IgD-negative memory B cell (primary cell): ENCODE data around the gene AIPL1. TPM values are rescaled to one million over a fixed set of nuclear protein-coding genes. Genes with fewer than 3 reads are reported as not detected.
A peak's percentile ranks its signal among the peaks of the same experiment; 100 is the strongest.

Source experiments
- H3K27ac Mint-ChIP-seq, 3 donors: one replicate each; pipeline ENCODE4 v1.8.0; 2020 to 2022; ENCODE audit warnings: mild to moderate bottlenecking in 3 of 3, mixed read lengths in 3 of 3, moderate library complexity in 1 of 3
- H3K27me3 Mint-ChIP-seq: one replicate; pipeline ENCODE4 v1.8.0; 2021; ENCODE audit warnings: mixed read lengths
- H3K36me3 Mint-ChIP-seq: one replicate; pipeline ENCODE4 v1.8.0; 2020; ENCODE audit warnings: mild to moderate bottlenecking, mixed read lengths
- H3K4me1 Mint-ChIP-seq, 3 donors: one replicate each; pipeline ENCODE4 v1.8.0; 2020 to 2022; ENCODE audit warnings: mixed read lengths in 3 of 3, mild to moderate bottlenecking in 1 of 3
- H3K4me3 Mint-ChIP-seq, 4 donors: one replicate each; pipeline ENCODE4 v1.8.0; 2020 to 2022; ENCODE audit warnings: mild to moderate bottlenecking in 4 of 4, mixed read lengths in 4 of 4, moderate library complexity in 3 of 4
- H3K9me3 Mint-ChIP-seq, 3 donors: one replicate each; pipeline ENCODE4 v1.8.0; 2020 to 2021; ENCODE audit warnings: mixed read lengths in 3 of 3, mild to moderate bottlenecking in 1 of 3
- polyA plus RNA-seq: library from polyadenylated mRNA; unstranded; fragments of 300-500 nt; fragmentation: Illumina TruSeq; gene quantifications from one replicate; pipeline ENCODE4 v1.2.3, GENCODE V29; 2021

The AIPL1 gene
- polyA plus RNA-seq, 1 donor from 2014 or later, result not detected

DNA sequence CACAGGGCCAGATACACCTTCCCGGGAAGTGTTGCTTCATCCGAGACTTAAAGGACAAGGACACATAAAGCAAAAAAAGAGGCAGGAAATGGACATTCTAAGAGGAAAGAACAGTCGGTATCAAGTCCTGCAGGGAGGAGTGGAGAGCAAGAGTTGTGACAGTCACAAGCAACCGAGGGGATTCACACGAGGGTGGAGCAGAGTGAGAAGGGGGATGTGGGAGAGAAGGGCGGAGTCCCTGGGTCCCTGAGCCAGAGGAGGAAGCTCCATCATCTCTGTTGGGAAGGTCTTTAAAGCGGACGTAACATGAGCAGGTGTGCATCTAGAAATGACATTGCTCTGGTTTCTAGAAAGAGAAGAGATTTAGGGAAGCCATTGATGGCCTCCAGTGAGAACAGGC lies 47.1 kb downstream of the AIPL1 start:
- Mint-ChIP-seq H3K27ac (no peak overlapping the region), H3K9me3 (no peaks in the 10 kb centered on the region), H3K4me3 (no peak overlapping the region), H3K27me3 (peaks cover 8% of the 10 kb centered on the region), H3K4me1 (no peaks in the 10 kb centered on the region), H3K36me3 (no peaks in the 10 kb centered on the region)

DNA sequence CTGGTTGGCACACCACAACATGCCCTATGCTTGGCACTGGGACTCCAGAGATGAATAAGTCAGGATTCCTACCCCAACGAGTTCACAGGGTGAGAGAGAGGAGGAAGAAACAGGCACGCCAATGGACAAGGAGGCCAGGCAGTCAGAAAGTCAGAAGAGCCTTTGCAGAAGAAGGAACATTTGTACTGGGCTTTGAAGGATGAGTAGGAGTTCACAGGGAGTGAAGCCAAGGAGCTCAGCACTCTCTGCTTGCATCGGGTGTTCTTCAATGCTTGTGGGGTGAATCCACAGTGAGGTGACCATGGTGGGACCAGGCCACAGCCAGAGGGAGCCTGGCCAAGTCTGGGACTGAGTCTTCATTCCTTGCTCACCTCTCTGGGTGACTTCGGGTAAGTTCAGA lies 47.5 kb downstream of the AIPL1 start:
- H3K4me3 Mint-ChIP-seq, result no peak overlapping the region
- H3K36me3 Mint-ChIP-seq, result no peaks in the 10 kb centered on the region
- H3K4me1 Mint-ChIP-seq, result no peaks in the 10 kb centered on the region
- H3K9me3 Mint-ChIP-seq, result no peaks in the 10 kb centered on the region
- peaks cover 8% of the 10 kb centered on the region for H3K27me3 Mint-ChIP-seq
- no peak overlapping the region for H3K27ac Mint-ChIP-seq

- H3K4me1 Mint-ChIP-seq, result no peaks in the 10 kb centered on the region
- no peak overlapping the region for H3K4me3 Mint-ChIP-seq
- H3K27ac Mint-ChIP-seq, result no peak overlapping the region
- peaks cover 8% of the 10 kb centered on the region for H3K27me3 Mint-ChIP-seq
- H3K36me3 Mint-ChIP-seq, result no peaks in the 10 kb centered on the region
- H3K9me3 Mint-ChIP-seq, result no peaks in the 10 kb centered on the region
These were observed 48.8 kb downstream of the AIPL1 start for GRCh38 chr17:6386041-6386630.

DNA sequence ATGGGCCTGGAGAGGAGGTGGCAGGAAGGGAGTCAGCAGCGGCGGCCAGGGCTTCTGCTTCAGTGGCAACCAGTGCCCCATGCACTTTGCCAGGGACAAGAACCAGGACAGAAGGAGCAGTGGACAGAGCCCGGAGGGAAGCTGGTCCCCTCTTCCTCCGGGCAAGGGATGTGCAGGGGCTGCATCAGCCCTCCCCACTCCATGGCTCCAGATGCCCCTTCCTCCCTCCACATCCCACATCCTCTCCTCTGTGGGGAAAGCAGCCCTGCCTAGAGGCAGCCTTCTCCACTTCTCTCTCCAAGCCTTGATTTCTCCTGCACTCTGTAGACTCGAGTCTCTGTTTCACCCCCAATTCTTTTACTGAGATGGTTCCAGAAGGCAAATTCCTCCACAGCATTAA lies 50.4 kb downstream of the AIPL1 start:
- H3K9me3 Mint-ChIP-seq, result no peaks in the 10 kb centered on the region
- H3K27me3 Mint-ChIP-seq, result peaks cover 8% of the 10 kb centered on the region
- H3K4me3 Mint-ChIP-seq, result no peak overlapping the region
- H3K27ac Mint-ChIP-seq, result no peak overlapping the region
- H3K4me1 Mint-ChIP-seq, result no peaks in the 10 kb centered on the region
- no peaks in the 10 kb centered on the region for H3K36me3 Mint-ChIP-seq

- Mint-ChIP-seq H3K36me3 (no peaks in the 10 kb centered on the region), H3K9me3 (peaks cover 0 to 7% (median 2%) of the 10 kb centered on the region in 3 donors), H3K4me1 (no peaks in the 10 kb centered on the region), H3K27me3 (peaks cover 19% of the 10 kb centered on the region), H3K4me3 (no peak overlapping the region), H3K27ac (no peak overlapping the region)
These were observed 53.1 kb downstream of the AIPL1 start for GRCh38 chr17:6381526-6382465.

GRCh38 chr17:6380915-6381438 lies 53.9 kb downstream of the AIPL1 start:
- H3K27ac Mint-ChIP-seq, result no peak overlapping the region
- peaks cover 0 to 7% (median 2%) of the 10 kb centered on the region in 3 donors for H3K9me3 Mint-ChIP-seq
- H3K36me3 Mint-ChIP-seq, result no peaks in the 10 kb centered on the region
- no peaks in the 10 kb centered on the region for H3K4me1 Mint-ChIP-seq
- H3K4me3 Mint-ChIP-seq, result no peak overlapping the region
- H3K27me3 Mint-ChIP-seq, result peaks cover 15% of the 10 kb centered on the region

GRCh38 chr17:6377906-6378305 lies 57.0 kb downstream of the AIPL1 start:
- no peaks in the 10 kb centered on the region for H3K36me3 Mint-ChIP-seq
- no peak overlapping the region for H3K4me3 Mint-ChIP-seq
- peaks cover 0 to 11% (median 9%) of the 10 kb centered on the region in 3 donors for H3K4me1 Mint-ChIP-seq
- H3K27ac Mint-ChIP-seq, result no peak overlapping the region
- H3K9me3 Mint-ChIP-seq, result peaks cover 0 to 7% (median 2%) of the 10 kb centered on the region in 3 donors
- H3K27me3 Mint-ChIP-seq, result peaks cover 20% of the 10 kb centered on the region

DNA sequence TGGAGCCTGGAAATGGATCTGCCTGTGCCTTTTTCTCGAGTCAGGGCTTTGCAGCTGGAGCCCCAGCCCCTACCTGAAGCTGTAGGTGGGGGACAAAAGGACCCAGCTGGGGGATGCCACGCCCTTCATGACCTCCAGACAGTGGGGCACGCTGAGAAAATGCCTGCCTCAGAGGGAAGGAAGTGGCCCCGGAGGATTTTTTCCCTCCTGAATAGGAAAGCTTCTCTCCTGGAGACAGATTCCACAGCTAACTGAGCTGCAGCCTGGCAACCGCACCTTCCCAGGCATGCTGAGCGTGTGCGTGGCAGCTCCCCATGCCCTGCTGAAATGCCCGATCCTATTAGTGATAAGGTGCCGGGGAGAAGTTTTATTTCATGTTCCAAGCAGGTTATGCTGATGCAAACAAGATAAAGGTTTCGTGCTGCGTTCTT lies 58.0 kb downstream of the AIPL1 start:
- H3K27me3 Mint-ChIP-seq, result peaks cover 19% of the 10 kb centered on the region

GRCh38 chr17:6374761-6375312 lies 60.1 kb downstream of the AIPL1 start:
- peaks cover 2 to 8% (median 7%) of the 10 kb centered on the region in 3 donors for H3K9me3 Mint-ChIP-seq
- H3K36me3 Mint-ChIP-seq, result peaks cover 2% of the 10 kb centered on the region
- H3K4me3 Mint-ChIP-seq, result no peak overlapping the region
- peaks cover 19% of the 10 kb centered on the region for H3K27me3 Mint-ChIP-seq
- peaks cover 0 to 11% (median 9%) of the 10 kb centered on the region in 3 donors for H3K4me1 Mint-ChIP-seq
- H3K27ac Mint-ChIP-seq, result no peak overlapping the region

More for the DNA sequence above, 58.0 kb downstream of the AIPL1 start:
- Mint-ChIP-seq H3K4me1 (peaks cover 0 to 11% (median 9%) of the 10 kb centered on the region in 3 donors), H3K4me3 (no peak overlapping the region), H3K27ac (no peak overlapping the region), H3K36me3 (peaks cover 2% of the 10 kb centered on the region), H3K9me3 (peaks cover 2 to 7% (median 5%) of the 10 kb centered on the region in 3 donors)

DNA sequence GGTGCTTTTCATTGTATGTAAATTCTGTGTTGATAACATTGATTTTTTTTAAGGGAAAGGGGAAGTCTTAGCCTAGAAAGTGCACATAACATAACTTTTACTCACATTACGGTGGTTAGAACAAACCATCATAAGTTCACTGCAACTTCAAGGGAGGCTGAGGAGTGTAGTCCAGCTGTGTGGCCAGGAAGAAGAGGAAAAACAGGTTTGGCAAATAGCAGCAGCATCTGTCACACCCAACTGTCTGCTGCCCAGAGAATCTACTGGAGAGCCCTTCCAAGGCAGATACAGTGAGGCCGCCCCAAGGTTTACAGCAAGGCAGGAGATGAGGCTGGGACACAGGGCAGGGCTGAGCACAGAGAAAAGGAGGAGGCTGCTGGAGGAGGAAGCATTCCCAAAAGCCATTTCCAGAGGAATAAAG lies 60.6 kb downstream of the AIPL1 start:
- H3K27ac Mint-ChIP-seq, result no peak overlapping the region

More for the DNA sequence above, 60.6 kb downstream of the AIPL1 start:
- Mint-ChIP-seq H3K27me3 (peaks cover 19% of the 10 kb centered on the region), H3K4me1 (peaks cover 0 to 11% (median 9%) of the 10 kb centered on the region in 3 donors), H3K4me3 (peak overlapping the region in 1 of 4 donors; percentile 23), H3K9me3 (peaks cover 2 to 8% (median 7%) of the 10 kb centered on the region in 3 donors), H3K36me3 (peaks cover 2% of the 10 kb centered on the region)

Other genes starting within 250 kb of the AIPL1 start
- not detected for gene PIMREG, start 9.3 kb upstream of the AIPL1 start, polyA plus RNA-seq
- gene PITPNM3, start 121.4 kb upstream of the AIPL1 start, polyA plus RNA-seq, result not detected
- gene KIAA0753, start 205.6 kb upstream of the AIPL1 start, polyA plus RNA-seq, result 4.0 TPM
- gene TXNDC17, start 205.9 kb upstream of the AIPL1 start, polyA plus RNA-seq, result 81.7 TPM
- gene MED31, start 216.5 kb upstream of the AIPL1 start, polyA plus RNA-seq, result 33.3 TPM
- gene C17orf100, start 216.6 kb upstream of the AIPL1 start, polyA plus RNA-seq, result 8.0 TPM